Neural cell (in vitro differentiated cells): Measurements from ENCODE around the gene FRY. TPM values are rescaled to one million over a fixed set of nuclear protein-coding genes. Genes with fewer than 3 reads are reported as not detected.

Experiments used
- H2AFZ ChIP-seq: fragments of 200-600, 300-800 bp; sonication (generic), shearing (Covaris generic); 2 replicates; pipeline ENCODE4 v1.6.0; 2014; ENCODE audit warnings: low read depth, mild to moderate bottlenecking, antibody characterized with exemption, low read length, moderate library complexity
- H3F3A ChIP-seq: fragments of 200-600 bp; shearing (Covaris generic); 2 replicates; pipeline ENCODE4 v1.6.1; 2016; ENCODE audit warnings: mild to moderate bottlenecking, moderate library complexity, mixed read lengths, antibody characterized with exemption, low read length; ENCODE audit not compliant: insufficient read depth, poor library complexity, severe bottlenecking
- H3K27ac ChIP-seq: fragments of 200-600, 300-800 bp; sonication (generic), shearing (Covaris generic); 2 replicates; pipeline ENCODE4 v1.5.1; 2014; ENCODE audit warnings: mild to moderate bottlenecking, low read length, moderate library complexity
- H3K27me3 ChIP-seq: fragments of 300-800, 200-600 bp; sonication (generic), shearing (Covaris generic); 2 replicates; pipeline ENCODE4 v1.6.0; 2014; ENCODE audit warnings: mild to moderate bottlenecking, low read depth, low read length, moderate library complexity; ENCODE audit not compliant: insufficient read depth
- H3K36me3 ChIP-seq: fragments of 300-800, 200-600 bp; sonication (generic), shearing (Covaris generic); 2 replicates; pipeline ENCODE4 v1.5.1; 2014; ENCODE audit warnings: mild to moderate bottlenecking, antibody characterized with exemption, low read length, moderate library complexity; ENCODE audit not compliant: insufficient read depth
- H3K4me2 ChIP-seq: fragments of 300-800, 200-600 bp; sonication (generic), shearing (Covaris generic); 2 replicates; pipeline ENCODE4 v1.6.0; 2014; ENCODE audit warnings: mild to moderate bottlenecking, low read length
- H3K4me3 ChIP-seq: fragments of 300-800, 200-600 bp; sonication (generic), shearing (Covaris generic); 2 replicates; pipeline ENCODE4 v1.5.1; 2014; ENCODE audit warnings: mild to moderate bottlenecking, low read length, moderate library complexity
- H3K79me2 ChIP-seq: fragments of 200-600 bp; shearing (Covaris generic); replicated peaks from 2 replicates; pipeline ENCODE4 v1.6.0; 2014; ENCODE audit warnings: mild to moderate bottlenecking, low read length, moderate library complexity; ENCODE audit not compliant: insufficient read depth
- H3K9ac ChIP-seq: fragments of 300-800, 200-600 bp; sonication (generic), shearing (Covaris generic); 2 replicates; pipeline ENCODE4 v1.6.1; 2016; ENCODE audit warnings: mild to moderate bottlenecking, low read length, mixed read lengths
- H3K9me2 ChIP-seq: fragments of 200-600 bp; shearing (Covaris generic); 2 replicates; pipeline ENCODE4 v1.6.1; 2016; ENCODE audit warnings: mild to moderate bottlenecking, low read length, mixed read lengths; ENCODE audit not compliant: insufficient read depth
- H3K9me3 ChIP-seq: fragments of 200-600, 300-800 bp; sonication (generic), shearing (Covaris generic); 2 replicates; pipeline ENCODE4 v1.6.1; 2016; ENCODE audit warnings: mild to moderate bottlenecking, mixed run types, low read length, moderate library complexity, mixed read lengths
- H4K20me1 ChIP-seq: fragments of 200-600 bp; shearing (Covaris generic); 2 replicates; pipeline ENCODE4 v1.6.1; 2016; ENCODE audit warnings: mild to moderate bottlenecking, mixed run types; ENCODE audit not compliant: insufficient read depth
- CTCF ChIP-seq: fragments of 450-650 bp; IDR thresholded peaks from 2 replicates; pipeline ENCODE4 v1.5.1; 2014; ENCODE audit warnings: antibody characterized with exemption, mild to moderate bottlenecking, moderate library complexity; ENCODE audit not compliant: poor library complexity, severe bottlenecking
- EP300 ChIP-seq: fragments of 450-650 bp; conservative IDR thresholded peaks from 2 replicates; pipeline ENCODE4 v1.6.1; 2014; ENCODE audit warnings: antibody characterized with exemption, mild to moderate bottlenecking, moderate library complexity; ENCODE audit not compliant: poor library complexity, severe bottlenecking
- EZH2 ChIP-seq: fragments of 200-600, 300-800 bp; shearing (Covaris generic), sonication (generic); IDR thresholded peaks from 2 replicates; pipeline ENCODE4 v1.6.1; 2014; ENCODE audit warnings: antibody characterized with exemption, low read length, borderline replicate concordance, mild to moderate bottlenecking; ENCODE audit not compliant: insufficient read depth, poor library complexity, severe bottlenecking
- MXI1 ChIP-seq: fragments of 450-650 bp; conservative IDR thresholded peaks from 2 replicates; pipeline ENCODE4 v1.6.1; 2014; ENCODE audit warnings: antibody characterized with exemption, mild to moderate bottlenecking; ENCODE audit not compliant: poor library complexity, severe bottlenecking
- POLR2AphosphoS5 ChIP-seq: IDR thresholded peaks from 2 replicates; pipeline ENCODE4 v1.6.1; 2012
- RAD21 ChIP-seq: fragments of 450-650 bp; conservative IDR thresholded peaks from 2 replicates; pipeline ENCODE4 v1.6.1; 2014; ENCODE audit warnings: antibody characterized with exemption, mild to moderate bottlenecking, moderate library complexity
- REST ChIP-seq: IDR thresholded peaks from 2 replicates; pipeline ENCODE4 v1.6.1; 2012; ENCODE audit warnings: borderline replicate concordance
- SMC3 ChIP-seq: fragments of 450-650 bp; conservative IDR thresholded peaks from 2 replicates; pipeline ENCODE4 v1.6.1; 2014; ENCODE audit warnings: antibody characterized with exemption, mild to moderate bottlenecking, moderate library complexity; ENCODE audit not compliant: poor library complexity
- TAF1 ChIP-seq: IDR thresholded peaks from 2 replicates; pipeline ENCODE4 v1.6.1; 2012; ENCODE audit warnings: low read depth
- polyA plus RNA-seq: library from polyadenylated mRNA; depleted of rRNA; stranded (reverse); fragments of >200 nt; gene quantifications from 2 replicates; pipeline ENCODE4 v1.2.3, GENCODE V29; 2014

The FRY gene
- polyA plus RNA-seq, 1 donor from 2014 or later, result 49.3 TPM

- Histone ChIP-seq H4K20me1 (no peaks in the 10 kb centered on the region), H3K27ac (no peak overlapping the region), H3K9me2 (no peaks in the 10 kb centered on the region), H3K27me3 (no peaks in the 10 kb centered on the region), H3K36me3 (peaks cover 6% of the 10 kb centered on the region), H3K4me2 (no peak overlapping the region), H3K79me2 (no peaks in the 10 kb centered on the region), H2AFZ (no peak overlapping the region), H3K9ac (no peak overlapping the region), H3K4me3 (no peak overlapping the region), H3K9me3 (no peaks in the 10 kb centered on the region), H3F3A (no peaks in the 10 kb centered on the region)
- no peak for TF ChIP-seq CTCF
- TF ChIP-seq MXI1, result no peak
- TF ChIP-seq SMC3, result no peak
- no peak for TF ChIP-seq TAF1
- TF ChIP-seq POLR2AphosphoS5, result no peak
Measured at GRCh38 chr13:32179708-32180107, 148.1 kb downstream of the FRY start.

- Histone ChIP-seq H3K27me3 (no peaks in the 10 kb centered on the region), H3K36me3 (peaks cover 18% of the 10 kb centered on the region), H3K27ac (no peak overlapping the region), H3K9me2 (no peaks in the 10 kb centered on the region), H4K20me1 (no peaks in the 10 kb centered on the region), H3F3A (no peaks in the 10 kb centered on the region), H3K9me3 (no peaks in the 10 kb centered on the region), H3K79me2 (no peaks in the 10 kb centered on the region), H3K4me3 (no peak overlapping the region), H3K9ac (no peak overlapping the region), H2AFZ (no peak overlapping the region), H3K4me2 (no peak overlapping the region)
- no peak for TF ChIP-seq EP300
- TF ChIP-seq REST, result no peak
- TF ChIP-seq CTCF, result no peak
- TF ChIP-seq TAF1, result no peak
- TF ChIP-seq EZH2, result no peak
- TF ChIP-seq MXI1, result no peak
- TF ChIP-seq SMC3, result no peak
- TF ChIP-seq RAD21, result no peak
- TF ChIP-seq POLR2AphosphoS5, result no peak
Measured at GRCh38 chr13:32187651-32188050, 156.1 kb downstream of the FRY start.
